ENCODE results near the gene ASGR2. TPM values are rescaled to one million over a fixed set of nuclear protein-coding genes. Genes with fewer than 3 reads are reported as not detected.
"Not testable (repeated sequence)": the region's sequence is repeated elsewhere in the genome, so short reads cannot be mapped to it uniquely, and the experiment has no call there.

ASGR2 gene
- total RNA-seq, 1 experiment from 2014 or later = not detected

DNA sequence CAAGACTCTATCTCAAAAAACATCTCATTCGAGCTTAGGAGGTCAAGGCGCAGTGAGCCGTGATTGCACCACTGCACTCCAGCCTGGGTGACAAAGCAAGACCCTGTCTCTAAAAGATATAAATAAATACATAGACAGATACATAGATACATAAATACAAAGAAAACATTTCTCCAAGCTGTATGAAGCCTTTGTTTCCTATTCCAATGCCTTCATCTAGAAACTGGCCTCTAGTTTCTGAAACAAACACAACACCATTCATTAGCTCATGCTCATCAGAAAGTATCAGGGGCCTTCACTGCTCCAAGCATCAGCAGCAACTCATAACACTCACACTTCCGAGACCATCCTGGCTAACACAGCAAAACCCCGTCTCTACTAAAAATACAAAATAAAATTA is 10.3 kb upstream of the ASGR2 start:
- no TSS peak for BruUV-seq (replicated peaks)
- Histone ChIP-seq H3K4me1 (ENCODE audit: insufficient read depth, low read length) (no peaks in the 10 kb centered on the region), H3K9me3 (ENCODE audit: low read length) (no peaks in the 10 kb centered on the region), H3F3A (ENCODE audit: low read length, unreplicated experiment) (no peaks in the 10 kb centered on the region), H3K27ac (ENCODE audit: low read length) (no peak overlapping the region), H3K27me3 (ENCODE audit: low read length) (no peaks in the 10 kb centered on the region), H4K20me1 (ENCODE audit: low read length) (no peaks in the 10 kb centered on the region), H3K4me2 (ENCODE audit: low read length) (no peak overlapping the region), H3K9me2 (replicated peaks; ENCODE audit: low read length) (no peaks in the 10 kb centered on the region), H3K9ac (ENCODE audit: low read length) (no peak overlapping the region), H3K36me3 (ENCODE audit: low read depth, low read length) (no peaks in the 10 kb centered on the region), H3K79me2 (ENCODE audit: low read length) (no peaks in the 10 kb centered on the region), H2AFZ (ENCODE audit: low read length) (no peak overlapping the region), H3K4me3 (ENCODE audit: low read length) (no peak overlapping the region)
- ChIA-PET POLR2A (ENCODE audit: unreplicated experiment) (no interaction called here), CTCF (no interaction called here)
- TF ChIP-seq EZH2 (IDR thresholded peaks at IDR 0.05; ENCODE audit: low read length, unreplicated experiment) (no peak), EZH2phosphoT487 (IDR thresholded peaks at IDR 0.05; ENCODE audit: borderline replicate concordance, low read length) (no peak)
- TF ChIP-seq, protein P1, sequence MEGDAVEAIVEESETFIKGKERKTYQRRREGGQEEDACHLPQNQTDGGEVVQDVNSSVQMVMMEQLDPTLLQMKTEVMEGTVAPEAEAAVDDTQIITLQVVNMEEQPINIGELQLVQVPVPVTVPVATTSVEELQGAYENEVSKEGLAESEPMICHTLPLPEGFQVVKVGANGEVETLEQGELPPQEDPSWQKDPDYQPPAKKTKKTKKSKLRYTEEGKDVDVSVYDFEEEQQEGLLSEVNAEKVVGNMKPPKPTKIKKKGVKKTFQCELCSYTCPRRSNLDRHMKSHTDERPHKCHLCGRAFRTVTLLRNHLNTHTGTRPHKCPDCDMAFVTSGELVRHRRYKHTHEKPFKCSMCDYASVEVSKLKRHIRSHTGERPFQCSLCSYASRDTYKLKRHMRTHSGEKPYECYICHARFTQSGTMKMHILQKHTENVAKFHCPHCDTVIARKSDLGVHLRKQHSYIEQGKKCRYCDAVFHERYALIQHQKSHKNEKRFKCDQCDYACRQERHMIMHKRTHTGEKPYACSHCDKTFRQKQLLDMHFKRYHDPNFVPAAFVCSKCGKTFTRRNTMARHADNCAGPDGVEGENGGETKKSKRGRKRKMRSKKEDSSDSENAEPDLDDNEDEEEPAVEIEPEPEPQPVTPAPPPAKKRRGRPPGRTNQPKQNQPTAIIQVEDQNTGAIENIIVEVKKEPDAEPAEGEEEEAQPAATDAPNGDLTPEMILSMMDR (conservative IDR thresholded peaks at IDR 0.05; ENCODE audit: low read depth, low read length) = no peak
- no peak for DNase-seq
- ATAC-seq = no peak
- intact Hi-C loops (cut with micrococcal nuclease) = no loop called here

DNA sequence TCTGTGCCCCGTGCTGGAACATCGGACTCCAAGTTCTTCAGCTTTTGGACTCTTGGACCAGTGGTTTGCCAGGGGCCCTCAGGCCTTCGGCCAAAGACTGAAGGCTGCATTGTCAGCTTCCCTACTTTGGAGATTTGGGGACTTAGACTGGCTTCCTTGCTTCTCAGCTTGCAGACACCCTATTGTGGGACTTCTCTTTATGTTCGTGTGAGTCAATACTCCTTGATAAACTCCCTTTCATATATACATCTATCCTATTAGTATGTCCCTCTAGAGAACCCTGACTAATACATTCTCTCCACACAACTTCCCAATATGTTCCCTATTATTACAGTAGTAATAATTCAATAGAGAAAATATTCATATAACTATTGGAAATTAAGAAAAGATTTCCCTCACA is 9.2 kb upstream of the ASGR2 start:
- H3K9me3 ChIP-seq (ENCODE audit: low read length) = no peaks in the 10 kb centered on the region
- DNase-seq (no peak), ATAC-seq (no peak)
- no peak overlapping the region for H3K9ac ChIP-seq (ENCODE audit: low read length)
- TF ChIP-seq EZH2 (IDR thresholded peaks at IDR 0.05; ENCODE audit: low read length, unreplicated experiment) (no peak), EZH2phosphoT487 (IDR thresholded peaks at IDR 0.05; ENCODE audit: borderline replicate concordance, low read length) (no peak)
- TF ChIP-seq, protein P1 (conservative IDR thresholded peaks at IDR 0.05; ENCODE audit: low read depth, low read length) = no peak
- ChIA-PET CTCF (no interaction called here), POLR2A (ENCODE audit: unreplicated experiment) (no interaction called here)
- intact Hi-C loops (cut with micrococcal nuclease) = no loop called here
- H3K9me2 ChIP-seq (replicated peaks; ENCODE audit: low read length) = no peaks in the 10 kb centered on the region
- no peaks in the 10 kb centered on the region for H3K79me2 ChIP-seq (ENCODE audit: low read length)
- no peak overlapping the region for H3K4me2 ChIP-seq (ENCODE audit: low read length)
- no peak overlapping the region for H3K27ac ChIP-seq (ENCODE audit: low read length)
- H3K27me3 ChIP-seq (ENCODE audit: low read length) = no peaks in the 10 kb centered on the region
- no peaks in the 10 kb centered on the region for H3K4me1 ChIP-seq (ENCODE audit: insufficient read depth, low read length)
- BruUV-seq (replicated peaks) = no TSS peak
- H4K20me1 ChIP-seq (ENCODE audit: low read length) = no peaks in the 10 kb centered on the region
- H3F3A ChIP-seq (ENCODE audit: low read length, unreplicated experiment) = no peaks in the 10 kb centered on the region
- H2AFZ ChIP-seq (ENCODE audit: low read length) = no peak overlapping the region
- H3K36me3 ChIP-seq (ENCODE audit: low read depth, low read length) = no peaks in the 10 kb centered on the region
- H3K4me3 ChIP-seq (ENCODE audit: low read length) = no peak overlapping the region

DNA sequence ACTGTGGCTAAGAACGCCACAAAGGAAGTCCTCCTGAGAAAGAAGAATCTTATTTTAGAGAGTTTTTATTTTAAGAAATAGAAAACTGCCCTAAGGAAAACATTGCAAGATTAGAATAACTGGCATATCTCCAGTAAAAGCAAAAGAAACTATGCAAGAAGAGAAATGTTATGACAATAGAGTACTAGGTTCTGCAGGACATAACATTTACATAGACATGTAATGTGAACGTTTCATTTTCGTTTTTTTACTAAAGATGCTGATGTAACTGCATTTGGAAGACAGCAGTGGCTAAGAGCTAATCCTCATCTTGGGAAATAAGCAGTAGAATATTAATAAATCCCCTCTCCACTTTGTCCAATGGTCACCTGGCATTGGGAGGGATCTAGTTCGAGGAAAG is 7.8 kb upstream of the ASGR2 start:
- Histone ChIP-seq H3K79me2 (ENCODE audit: low read length) (no peaks in the 10 kb centered on the region), H3K27me3 (ENCODE audit: low read length) (no peaks in the 10 kb centered on the region), H3K9me3 (ENCODE audit: low read length) (no peaks in the 10 kb centered on the region), H3K4me2 (ENCODE audit: low read length) (no peak overlapping the region), H4K20me1 (ENCODE audit: low read length) (no peaks in the 10 kb centered on the region), H2AFZ (ENCODE audit: low read length) (no peak overlapping the region), H3K9ac (ENCODE audit: low read length) (no peak overlapping the region), H3K9me2 (replicated peaks; ENCODE audit: low read length) (no peaks in the 10 kb centered on the region), H3K27ac (ENCODE audit: low read length) (no peak overlapping the region), H3F3A (ENCODE audit: low read length, unreplicated experiment) (no peaks in the 10 kb centered on the region), H3K4me3 (ENCODE audit: low read length) (no peak overlapping the region), H3K4me1 (ENCODE audit: insufficient read depth, low read length) (no peaks in the 10 kb centered on the region), H3K36me3 (ENCODE audit: low read depth, low read length) (no peaks in the 10 kb centered on the region)
- ChIA-PET POLR2A (ENCODE audit: unreplicated experiment) (no interaction called here), CTCF (no interaction called here)
- DNase-seq (no peak), ATAC-seq (no peak)
- BruUV-seq (replicated peaks) = no TSS peak
- TF ChIP-seq EZH2phosphoT487 (IDR thresholded peaks at IDR 0.05; ENCODE audit: borderline replicate concordance, low read length) (no peak), EZH2 (IDR thresholded peaks at IDR 0.05; ENCODE audit: low read length, unreplicated experiment) (no peak)
- TF ChIP-seq, protein P1 (conservative IDR thresholded peaks at IDR 0.05; ENCODE audit: low read depth, low read length) = no peak
- intact Hi-C loops (cut with micrococcal nuclease) = no loop called here

DNA sequence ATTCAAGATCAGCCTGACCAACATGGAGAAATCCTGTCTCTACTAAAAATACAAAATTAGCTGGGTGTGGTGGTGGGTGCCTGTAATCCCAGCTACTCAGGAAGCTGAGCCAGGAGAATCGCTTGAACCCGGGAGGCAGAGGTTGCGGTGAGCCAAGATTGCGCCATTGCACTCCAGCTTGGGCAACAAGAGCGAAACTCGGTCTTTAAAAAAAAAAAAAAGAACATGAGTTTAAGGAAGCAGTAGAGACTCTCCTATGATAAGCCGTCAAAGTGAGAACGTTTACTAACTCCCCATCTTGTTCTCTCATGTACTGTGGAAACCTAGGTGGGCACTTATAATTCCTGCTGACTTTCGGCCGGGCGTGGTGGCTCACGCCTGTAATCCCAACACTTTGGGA is 6.0 kb upstream of the ASGR2 start:
- H3K4me1 ChIP-seq (ENCODE audit: insufficient read depth, low read length); ATAC-seq; intact Hi-C loops (cut with micrococcal nuclease): not testable (repeated sequence)

More for the DNA sequence above, 6.0 kb upstream of the ASGR2 start:
- H3K9me2 ChIP-seq (replicated peaks; ENCODE audit: low read length); H4K20me1 ChIP-seq (ENCODE audit: low read length); CTCF ChIA-PET; H3K4me2 ChIP-seq (ENCODE audit: low read length); H3K9me3 ChIP-seq (ENCODE audit: low read length); H3K36me3 ChIP-seq (ENCODE audit: low read depth, low read length); BruUV-seq (replicated peaks); H3K4me3 ChIP-seq (ENCODE audit: low read length); H3F3A ChIP-seq (ENCODE audit: low read length, unreplicated experiment); DNase-seq; H3K27me3 ChIP-seq (ENCODE audit: low read length); H3K27ac ChIP-seq (ENCODE audit: low read length); H3K79me2 ChIP-seq (ENCODE audit: low read length); POLR2A ChIA-PET (ENCODE audit: unreplicated experiment); H2AFZ ChIP-seq (ENCODE audit: low read length); H3K9ac ChIP-seq (ENCODE audit: low read length): not testable (repeated sequence)

Data from PC-3 (cell line).